Activated CD4-positive, alpha-beta T cell treated with anti-CD3 and anti-CD28 coated beads, Interleukin-2, amount 10 ng/mL, durations not matched to agents 24 days and 14 days (primary cell): ENCODE data around the gene C2CD4A. TPM values are rescaled to one million over a fixed set of nuclear protein-coding genes. Genes with fewer than 3 reads are reported as not detected.

ENCODE experiments used
- DNase-seq: peaks from one replicate; pipeline ENCODE4 v3.0.0; 2022
- H3K27ac Mint-ChIP-seq: one replicate; pipeline ENCODE4 v1.8.0; 2022; ENCODE audit warnings: mild to moderate bottlenecking, mixed read lengths
- H3K27me3 Mint-ChIP-seq: one replicate; pipeline ENCODE4 v1.8.0; 2022; ENCODE audit warnings: mixed read lengths
- H3K36me3 Mint-ChIP-seq: one replicate; pipeline ENCODE4 v1.8.0; 2022; ENCODE audit warnings: low read depth, mild to moderate bottlenecking, mixed read lengths
- H3K4me1 Mint-ChIP-seq: one replicate; pipeline ENCODE4 v1.8.0; 2021; ENCODE audit warnings: mixed read lengths
- H3K4me3 Mint-ChIP-seq: one replicate; pipeline ENCODE4 v1.8.0; 2022; ENCODE audit warnings: mild to moderate bottlenecking, moderate library complexity, mixed read lengths
- H3K9me3 Mint-ChIP-seq: one replicate; pipeline ENCODE4 v1.8.0; 2021; ENCODE audit warnings: mixed read lengths
- intact Hi-C: fragments of 100-400 bp; cut with micrococcal nuclease; formaldehyde crosslinking; loops from one replicate; pipeline ENCODE4 v1.15.1; 2023
- total RNA-seq: library from RNA; stranded (reverse); gene quantifications from 2 replicates; pipeline ENCODE4 v1.2.3, GENCODE V29; 2022

The C2CD4A gene
- total RNA-seq, 1 donor from 2014 or later, result 0.05 TPM

- Mint-ChIP-seq H3K4me3 (peak overlapping the region; percentile 79), H3K4me1 (peaks cover 19% of the 10 kb centered on the region), H3K27me3 (peaks cover 50% of the 10 kb centered on the region), H3K27ac (peak overlapping the region; percentile 81), H3K9me3 (no peaks in the 10 kb centered on the region), H3K36me3 (peaks cover 2% of the 10 kb centered on the region)
- DNase-seq, result no peak
- intact Hi-C loops, result loop anchor here (1.0 to 10.0 kb wide), 3 partner anchors 8 to 1484 kb away; partner anchors contain the start of gene VPS13C
Measured at GRCh38 chr15:62068810-62069167, 2.0 kb downstream of the C2CD4A start.

- H3K4me3 Mint-ChIP-seq, result no peak overlapping the region
- H3K27me3 Mint-ChIP-seq, result peaks cover 50% of the 10 kb centered on the region
- intact Hi-C loops, result loop anchor here (5.0 to 10.0 kb wide), 2 partner anchors 93 to 1485 kb away; no protein-coding TSS in a partner anchor
- peaks cover 2% of the 10 kb centered on the region for H3K36me3 Mint-ChIP-seq
- no peak overlapping the region for H3K27ac Mint-ChIP-seq
- DNase-seq, result no peak
- H3K4me1 Mint-ChIP-seq, result peaks cover 19% of the 10 kb centered on the region
- no peaks in the 10 kb centered on the region for H3K9me3 Mint-ChIP-seq
Measured at GRCh38 chr15:62069551-62069950, 2.8 kb downstream of the C2CD4A start.

GRCh38 chr15:62071711-62072308 lies 5.0 kb downstream of the C2CD4A start:
- Mint-ChIP-seq H3K4me1 (peaks cover 12% of the 10 kb centered on the region), H3K27ac (no peak overlapping the region), H3K27me3 (peaks cover 35% of the 10 kb centered on the region), H3K9me3 (no peaks in the 10 kb centered on the region), H3K36me3 (peaks cover 2% of the 10 kb centered on the region), H3K4me3 (no peak overlapping the region)
- intact Hi-C loops, result loop anchor here (1.0 kb wide), 1 partner anchor 200 kb away; no protein-coding TSS in a partner anchor
- DNase-seq, result no peak

- intact Hi-C loops, result no loop called here
- Mint-ChIP-seq H3K27me3 (peaks cover 21% of the 10 kb centered on the region), H3K4me3 (no peak overlapping the region), H3K36me3 (no peaks in the 10 kb centered on the region), H3K9me3 (no peaks in the 10 kb centered on the region), H3K27ac (no peak overlapping the region), H3K4me1 (no peaks in the 10 kb centered on the region)
- DNase-seq, result no peak
Measured at GRCh38 chr15:62075595-62076277, 9.0 kb downstream of the C2CD4A start.

- DNase-seq, result no peak
- peaks cover 4% of the 10 kb centered on the region for H3K27me3 Mint-ChIP-seq
- no peaks in the 10 kb centered on the region for H3K9me3 Mint-ChIP-seq
- H3K36me3 Mint-ChIP-seq, result no peaks in the 10 kb centered on the region
- H3K4me3 Mint-ChIP-seq, result no peak overlapping the region
- H3K4me1 Mint-ChIP-seq, result no peaks in the 10 kb centered on the region
- intact Hi-C loops, result no loop called here
- no peak overlapping the region for H3K27ac Mint-ChIP-seq
Measured at GRCh38 chr15:62079594-62079993, 12.8 kb downstream of the C2CD4A start.

- DNase-seq, result no peak
- Mint-ChIP-seq H3K4me3 (no peak overlapping the region), H3K4me1 (no peaks in the 10 kb centered on the region), H3K9me3 (no peaks in the 10 kb centered on the region), H3K27me3 (peaks cover 3% of the 10 kb centered on the region), H3K27ac (no peak overlapping the region), H3K36me3 (no peaks in the 10 kb centered on the region)
- intact Hi-C loops, result no loop called here
Measured at GRCh38 chr15:62083194-62084154, 16.7 kb downstream of the C2CD4A start.

GRCh38 chr15:62085740-62086139 lies 19.0 kb downstream of the C2CD4A start:
- DNase-seq, result no peak
- Mint-ChIP-seq H3K27me3 (no peaks in the 10 kb centered on the region), H3K27ac (no peak overlapping the region), H3K4me3 (no peak overlapping the region), H3K4me1 (no peaks in the 10 kb centered on the region), H3K36me3 (no peaks in the 10 kb centered on the region), H3K9me3 (no peaks in the 10 kb centered on the region)
- intact Hi-C loops, result no loop called here

GRCh38 chr15:62087671-62088352 lies 21.0 kb downstream of the C2CD4A start:
- H3K36me3 Mint-ChIP-seq, result no peaks in the 10 kb centered on the region
- H3K4me1 Mint-ChIP-seq, result no peaks in the 10 kb centered on the region
- H3K9me3 Mint-ChIP-seq, result no peaks in the 10 kb centered on the region
- DNase-seq, result no peak
- no peaks in the 10 kb centered on the region for H3K27me3 Mint-ChIP-seq
- intact Hi-C loops, result no loop called here
- no peak overlapping the region for H3K4me3 Mint-ChIP-seq
- no peak overlapping the region for H3K27ac Mint-ChIP-seq

GRCh38 chr15:62088353-62088693 lies 21.5 kb downstream of the C2CD4A start:
- no peak for DNase-seq
- H3K9me3 Mint-ChIP-seq, result no peaks in the 10 kb centered on the region
- intact Hi-C loops, result no loop called here
- no peaks in the 10 kb centered on the region for H3K4me1 Mint-ChIP-seq
- H3K36me3 Mint-ChIP-seq, result no peaks in the 10 kb centered on the region
- no peak overlapping the region for H3K4me3 Mint-ChIP-seq
- H3K27ac Mint-ChIP-seq, result no peak overlapping the region
- H3K27me3 Mint-ChIP-seq, result no peaks in the 10 kb centered on the region

GRCh38 chr15:62089616-62090015 lies 22.8 kb downstream of the C2CD4A start:
- DNase-seq, result no peak
- no peaks in the 10 kb centered on the region for H3K9me3 Mint-ChIP-seq
- intact Hi-C loops, result no loop called here
- H3K4me1 Mint-ChIP-seq, result no peaks in the 10 kb centered on the region
- no peaks in the 10 kb centered on the region for H3K36me3 Mint-ChIP-seq
- H3K27ac Mint-ChIP-seq, result no peak overlapping the region
- no peak overlapping the region for H3K4me3 Mint-ChIP-seq
- H3K27me3 Mint-ChIP-seq, result no peaks in the 10 kb centered on the region

GRCh38 chr15:62090988-62091387 lies 24.2 kb downstream of the C2CD4A start:
- Mint-ChIP-seq H3K27ac (no peak overlapping the region), H3K9me3 (no peaks in the 10 kb centered on the region), H3K36me3 (no peaks in the 10 kb centered on the region), H3K27me3 (no peaks in the 10 kb centered on the region), H3K4me1 (no peaks in the 10 kb centered on the region), H3K4me3 (no peak overlapping the region)
- intact Hi-C loops, result no loop called here
- DNase-seq, result no peak

GRCh38 chr15:62093809-62094208 lies 27.0 kb downstream of the C2CD4A start:
- no peaks in the 10 kb centered on the region for H3K4me1 Mint-ChIP-seq
- DNase-seq, result no peak
- H3K27ac Mint-ChIP-seq, result no peak overlapping the region
- peaks cover 6% of the 10 kb centered on the region for H3K27me3 Mint-ChIP-seq
- H3K36me3 Mint-ChIP-seq, result no peaks in the 10 kb centered on the region
- intact Hi-C loops, result no loop called here
- H3K9me3 Mint-ChIP-seq, result no peaks in the 10 kb centered on the region
- H3K4me3 Mint-ChIP-seq, result no peak overlapping the region

- H3K9me3 Mint-ChIP-seq, result no peaks in the 10 kb centered on the region
Measured at GRCh38 chr15:62094388-62094787, 27.6 kb downstream of the C2CD4A start.

More at GRCh38 chr15:62094388-62094787, 27.6 kb downstream of the C2CD4A start:
- intact Hi-C loops, result no loop called here
- H3K36me3 Mint-ChIP-seq, result no peaks in the 10 kb centered on the region
- DNase-seq, result no peak
- H3K27ac Mint-ChIP-seq, result no peak overlapping the region
- no peaks in the 10 kb centered on the region for H3K4me1 Mint-ChIP-seq
- peaks cover 6% of the 10 kb centered on the region for H3K27me3 Mint-ChIP-seq
- H3K4me3 Mint-ChIP-seq, result no peak overlapping the region
